Measurements from ENCODE around the gene HERPUD1.

DNA sequence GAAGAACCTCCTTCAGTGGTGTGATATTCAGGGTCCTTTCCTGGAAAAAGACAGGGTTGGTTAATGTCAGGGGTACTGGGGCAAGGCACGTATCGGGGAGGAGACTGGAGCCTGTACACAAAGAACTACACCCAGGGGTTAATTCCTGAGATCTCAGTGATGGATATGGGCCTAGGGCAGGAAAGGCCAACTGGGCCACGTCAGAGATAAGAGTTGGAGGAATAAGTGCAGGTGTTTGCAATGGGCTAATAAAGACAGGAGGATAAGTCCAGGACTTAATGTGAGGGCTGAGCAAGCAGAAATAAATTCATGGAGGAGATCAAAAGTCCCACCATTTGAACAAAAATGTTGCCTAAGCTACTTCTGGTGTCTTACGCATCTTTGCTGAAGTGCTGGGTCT lies 10.4 kb upstream of the HERPUD1 start:
- TF ChIP-seq, protein P1, sequence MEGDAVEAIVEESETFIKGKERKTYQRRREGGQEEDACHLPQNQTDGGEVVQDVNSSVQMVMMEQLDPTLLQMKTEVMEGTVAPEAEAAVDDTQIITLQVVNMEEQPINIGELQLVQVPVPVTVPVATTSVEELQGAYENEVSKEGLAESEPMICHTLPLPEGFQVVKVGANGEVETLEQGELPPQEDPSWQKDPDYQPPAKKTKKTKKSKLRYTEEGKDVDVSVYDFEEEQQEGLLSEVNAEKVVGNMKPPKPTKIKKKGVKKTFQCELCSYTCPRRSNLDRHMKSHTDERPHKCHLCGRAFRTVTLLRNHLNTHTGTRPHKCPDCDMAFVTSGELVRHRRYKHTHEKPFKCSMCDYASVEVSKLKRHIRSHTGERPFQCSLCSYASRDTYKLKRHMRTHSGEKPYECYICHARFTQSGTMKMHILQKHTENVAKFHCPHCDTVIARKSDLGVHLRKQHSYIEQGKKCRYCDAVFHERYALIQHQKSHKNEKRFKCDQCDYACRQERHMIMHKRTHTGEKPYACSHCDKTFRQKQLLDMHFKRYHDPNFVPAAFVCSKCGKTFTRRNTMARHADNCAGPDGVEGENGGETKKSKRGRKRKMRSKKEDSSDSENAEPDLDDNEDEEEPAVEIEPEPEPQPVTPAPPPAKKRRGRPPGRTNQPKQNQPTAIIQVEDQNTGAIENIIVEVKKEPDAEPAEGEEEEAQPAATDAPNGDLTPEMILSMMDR (conservative IDR thresholded peaks at IDR 0.05; ENCODE audit: low read length), result no peak
- TF ChIP-seq EZH2phosphoT487 (IDR thresholded peaks at IDR 0.05; ENCODE audit: borderline replicate concordance, low read depth, low read length), result no peak
